ENCODE measurements around the gene TAS2R46. TPM values are rescaled to one million over a fixed set of nuclear protein-coding genes. Genes with fewer than 3 reads are reported as not detected.
"Not testable (repeated sequence)": the region's sequence is repeated elsewhere in the genome, so short reads cannot be mapped to it uniquely, and the experiment has no call there.

TAS2R46 gene
- total and polyA plus RNA-seq, 9 of the 15 experiments (the other 6 are each of a cell fraction or from before 2014, with no cell fraction given) = 0.08 to 1.8 (median 0.47) TPM; not detected in 2

DNA sequence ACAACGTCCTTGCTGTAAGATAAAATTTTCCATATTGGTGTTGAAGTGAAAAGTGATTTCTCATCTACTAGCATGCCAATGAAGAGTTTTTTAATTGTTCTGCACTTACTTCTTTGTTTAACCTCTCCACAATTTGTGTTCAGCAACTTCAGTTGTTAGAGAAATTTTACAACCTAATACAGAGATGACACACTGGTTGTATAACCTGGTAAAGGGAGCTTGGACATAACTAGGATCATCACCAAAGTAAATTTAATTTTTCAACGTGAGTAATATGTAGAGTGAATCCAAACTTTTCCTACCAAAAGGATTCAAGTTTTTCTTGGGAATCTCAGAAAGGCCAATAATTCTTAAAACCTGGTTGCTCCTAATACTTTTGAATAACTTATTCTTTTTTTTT lies 43.5 kb upstream of the TAS2R46 start:
- Histone ChIP-seq H3K9ac (ENCODE audit: insufficient read depth in 1 of 2, low read depth in 2 of 2, low read length in 2 of 2) (no peak overlapping the region), H3K27ac (ENCODE audit: extremely low read depth, low read depth, low read length) (no peak overlapping the region), H3K4me2 (ENCODE audit: insufficient read depth, low read length) (no peak overlapping the region), H2AFZ (ENCODE audit: low read depth, low read length) (no peak overlapping the region), H4K20me1 (replicated peaks; ENCODE audit: control insufficient read depth, insufficient read depth, low read length) (no peaks in the 10 kb centered on the region), H3K4me3 (no peak overlapping the region), H3K9me3 (replicated peaks; ENCODE audit: control insufficient read depth, insufficient read depth, low read depth, low read length) (no peaks in the 10 kb centered on the region), H3K4me1 (replicated peaks in 1 of 2; ENCODE audit: control insufficient read depth in 2 of 2, insufficient read depth in 2 of 2, low read length in 2 of 2) (no peaks in the 10 kb centered on the region), H3K27me3 (ENCODE audit: control insufficient read depth in 2 of 2, insufficient read depth in 2 of 2, low read length in 2 of 2) (no peaks in the 10 kb centered on the region), H3K79me2 (ENCODE audit: control insufficient read depth, insufficient read depth, low read length) (peaks cover 36% of the 10 kb centered on the region), H3K36me3 (ENCODE audit: control insufficient read depth, insufficient read depth, low read length) (no peaks in the 10 kb centered on the region), H3K9me1 (ENCODE audit: control insufficient read depth, insufficient read depth, low read length) (no peaks in the 10 kb centered on the region)
- TF ChIP-seq ZNF217 (CRISPR knock-in tag; IDR thresholded peaks at IDR 0.05) = no peak
- no peak for TF ChIP-seq GABPB2 (CRISPR knock-in tag; conservative IDR thresholded peaks at IDR 0.05)
- no peak for TF ChIP-seq ZNF561 (CRISPR knock-in tag; conservative IDR thresholded peaks at IDR 0.05)
- no peak for TF ChIP-seq TRIM28 (IDR thresholded peaks at IDR 0.05)
- no peak for TF ChIP-seq RNF2 (IDR thresholded peaks at IDR 0.05)
- CTCF ChIA-PET (ENCODE audit: low intra/inter-chr PET ratio) = no interaction called here
- POLR2A ChIA-PET = no interaction called here
- intact Hi-C loops (cut with micrococcal nuclease) = no loop called here
- DNase-seq (ENCODE audit: extremely low read depth in 1 of 4, low spot score in 3 of 4) (no peak), ATAC-seq (no peak), FAIRE-seq (no peak)
- in situ Hi-C loops (cut with MboI) = no loop called here
- 42% methylated on average over 2 of the region's 2 CpGs for WGBS (ENCODE audit: insufficient coverage, low coverage, missing lambda C conversion rate)
- BruUV-seq (replicated peaks) = no TSS peak

- intact Hi-C loops (cut with micrococcal nuclease) = not testable (repeated sequence)
- no CpG with 5 or more reads among the region's 2 CpGs for WGBS (ENCODE audit: insufficient coverage, low coverage, missing lambda C conversion rate)
These were observed 32.8 kb upstream of the TAS2R46 start for GRCh38 chr12:11094910-11095309.

More at GRCh38 chr12:11094910-11095309, 32.8 kb upstream of the TAS2R46 start:
- H3K36me3 ChIP-seq (ENCODE audit: control insufficient read depth, insufficient read depth, low read length); in situ Hi-C loops (cut with MboI); H3K27ac ChIP-seq (ENCODE audit: extremely low read depth, low read depth, low read length); H3K4me3 ChIP-seq; POLR2A ChIA-PET; H2AFZ ChIP-seq (ENCODE audit: low read depth, low read length); BruUV-seq (replicated peaks); H3K27me3 ChIP-seq (ENCODE audit: control insufficient read depth in 2 of 2, insufficient read depth in 2 of 2, low read length in 2 of 2); H3K9me3 ChIP-seq (replicated peaks; ENCODE audit: control insufficient read depth, insufficient read depth, low read depth, low read length); CTCF ChIA-PET (ENCODE audit: low intra/inter-chr PET ratio); DNase-seq (ENCODE audit: extremely low read depth in 1 of 4, low spot score in 3 of 4); H3K4me1 ChIP-seq (replicated peaks in 1 of 2; ENCODE audit: control insufficient read depth in 2 of 2, insufficient read depth in 2 of 2, low read length in 2 of 2); H3K4me2 ChIP-seq (ENCODE audit: insufficient read depth, low read length); ATAC-seq; FAIRE-seq; H3K9me1 ChIP-seq (ENCODE audit: control insufficient read depth, insufficient read depth, low read length); H4K20me1 ChIP-seq (replicated peaks; ENCODE audit: control insufficient read depth, insufficient read depth, low read length); H3K79me2 ChIP-seq (ENCODE audit: control insufficient read depth, insufficient read depth, low read length); H3K9ac ChIP-seq (ENCODE audit: insufficient read depth in 1 of 2, low read depth in 2 of 2, low read length in 2 of 2): not testable (repeated sequence)

All from K562 (cell line).